Left hindlimb (tissue), 1 donor: ENCODE results near the gene MADD.

ENCODE experiments used
- DNase-seq: peaks from one replicate; pipeline ENCODE4 v3.0.0-alpha.2; 2018

The MADD gene

DNA sequence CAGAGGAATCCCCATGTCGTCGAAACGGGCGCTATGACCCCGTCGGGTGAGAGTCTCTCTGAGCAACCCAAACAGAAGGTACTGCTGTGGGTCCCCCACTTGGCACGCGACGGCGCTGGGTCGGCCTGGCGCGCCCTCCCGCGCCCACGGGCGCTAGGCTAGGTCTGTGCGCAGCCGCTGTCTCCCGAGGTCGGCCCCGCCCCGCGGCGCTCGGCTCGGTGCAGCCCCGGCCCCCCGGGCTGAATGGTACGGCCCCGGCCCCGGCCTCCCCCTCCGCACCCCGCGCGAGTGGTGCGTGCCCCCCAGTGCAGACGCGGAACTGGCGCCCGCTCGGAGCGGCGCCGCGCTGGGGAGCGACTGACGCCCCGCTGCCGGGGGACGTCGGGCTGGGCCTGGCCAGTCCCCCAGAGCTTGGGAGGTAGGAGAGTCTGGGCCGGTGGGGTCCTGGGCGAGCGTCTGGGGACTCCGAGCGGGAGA lies at the start of gene MADD:
TSS of gene MADD (plus strand) at position 305 of the 477 bp plus-strand sequence.
- peak; percentile 87 for DNase-seq

DNA sequence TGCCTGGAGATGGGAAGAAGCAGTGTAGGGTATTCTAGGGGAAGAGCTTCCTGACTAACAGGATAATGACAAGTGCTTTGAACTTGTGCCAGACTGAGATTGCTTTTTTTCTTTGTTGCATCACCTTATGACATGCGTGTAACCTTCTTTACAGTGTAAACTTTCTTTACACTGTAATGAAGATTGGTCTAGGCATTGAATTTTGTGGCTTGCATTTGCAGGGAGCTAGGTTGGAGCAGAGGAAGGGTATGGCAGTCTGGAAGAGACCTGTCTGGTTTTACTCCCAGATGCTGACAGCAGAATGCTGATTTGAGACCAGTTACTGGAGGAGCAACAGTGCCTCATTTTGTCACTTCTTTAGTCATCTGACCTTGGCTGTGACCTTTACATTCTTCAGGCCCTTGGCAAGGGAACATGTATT lies 49.5 kb upstream of the MADD start:
- no peak for DNase-seq

DNA sequence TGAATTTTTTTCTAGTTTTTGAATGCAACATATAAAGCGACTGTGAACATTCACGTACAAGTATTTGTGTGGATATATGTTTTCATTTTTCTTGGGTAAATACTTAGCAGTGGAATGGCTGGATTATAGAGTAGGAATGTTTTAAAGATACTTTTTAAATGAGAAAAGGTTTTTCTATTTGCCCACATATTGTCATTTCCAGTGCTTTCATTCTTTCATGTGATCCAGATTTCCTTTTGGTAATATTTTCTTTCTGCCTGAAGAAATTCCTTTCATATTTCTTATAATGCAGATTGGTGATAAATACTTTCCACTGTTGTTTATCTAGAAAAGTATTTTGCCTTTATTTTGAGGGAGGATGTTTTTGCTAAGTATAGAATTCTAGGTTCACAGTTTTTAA lies 47.2 kb upstream of the MADD start:
- no peak for DNase-seq

DNA sequence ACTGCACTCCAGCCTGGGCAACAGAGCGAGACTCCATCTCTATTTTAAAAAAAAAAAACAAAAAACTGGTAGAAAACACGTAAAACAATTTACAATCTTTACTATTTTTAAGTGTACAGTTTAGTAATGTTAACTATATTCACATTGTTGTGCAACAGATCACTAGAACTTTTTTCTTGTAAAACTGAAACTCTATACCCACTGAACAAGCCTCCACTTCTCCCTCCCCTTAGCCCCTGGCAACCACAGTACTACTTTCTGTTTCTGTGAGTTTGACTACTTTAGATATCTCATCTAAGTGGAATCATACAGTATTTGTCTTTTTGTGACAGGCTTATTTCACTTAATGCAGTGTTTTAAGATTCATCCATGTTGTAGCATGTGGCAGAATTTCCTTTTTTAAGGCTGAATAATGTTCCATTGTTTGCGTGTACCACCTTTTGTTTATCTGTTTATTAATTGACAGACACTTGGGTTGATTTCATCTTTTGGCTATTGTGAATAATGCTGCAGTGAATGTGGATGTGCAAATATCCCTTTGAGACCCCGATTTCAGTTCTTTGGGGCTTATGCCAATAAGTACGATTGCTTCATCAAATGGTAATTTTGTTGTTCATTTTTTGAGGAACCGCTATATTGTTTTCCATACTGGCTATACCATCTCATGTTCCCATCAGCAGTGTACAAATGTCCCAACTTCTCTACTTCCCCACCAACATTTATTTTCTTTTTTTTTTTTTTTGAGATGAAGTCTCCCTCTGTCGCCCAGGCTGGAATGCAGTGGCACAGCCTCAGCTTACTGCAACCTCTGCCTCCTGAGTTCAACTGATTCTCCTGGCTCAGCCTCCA lies 44.2 kb upstream of the MADD start:
- DNase-seq: no peak

DNA sequence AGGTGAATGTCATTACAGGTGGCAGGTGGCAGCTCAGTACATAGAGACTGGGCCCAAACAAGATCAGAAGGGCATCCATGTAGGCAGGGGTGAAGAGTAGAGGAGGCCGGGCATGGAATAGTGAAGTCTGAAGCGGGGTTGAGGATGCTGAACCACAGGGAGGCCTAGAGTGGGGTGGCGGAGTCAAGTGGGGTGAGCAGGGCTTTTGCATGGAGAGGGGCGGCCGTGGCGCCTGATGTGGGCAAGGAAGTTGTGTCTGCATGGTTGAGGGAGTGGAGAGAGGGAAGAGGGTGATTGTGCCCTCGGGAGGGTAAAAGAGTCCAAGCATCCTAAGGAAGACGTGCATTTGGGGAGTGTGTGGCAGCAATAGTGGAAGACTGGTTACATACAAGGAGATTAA lies 40.8 kb upstream of the MADD start:
- DNase-seq: no peak

DNA sequence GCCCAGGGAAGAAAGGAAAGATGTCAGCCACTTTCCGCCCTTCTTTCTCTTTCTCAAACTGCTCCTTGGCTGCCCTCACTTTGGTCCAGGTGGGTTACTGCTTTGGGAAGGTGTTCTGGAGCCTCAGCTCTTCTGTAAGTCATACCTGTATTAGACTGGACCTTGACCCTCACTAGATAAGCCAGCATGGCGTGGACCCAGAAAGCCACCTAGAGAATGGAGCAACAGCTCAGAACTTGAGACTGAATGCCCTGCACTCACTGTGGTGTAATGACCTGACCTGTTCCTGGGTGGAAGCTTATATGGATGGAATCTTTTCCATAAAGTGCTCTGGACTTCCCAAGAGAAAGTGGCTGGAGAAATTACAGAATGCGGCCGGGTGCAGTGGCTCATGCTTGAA lies 36.9 kb upstream of the MADD start:
- no peak for DNase-seq

DNA sequence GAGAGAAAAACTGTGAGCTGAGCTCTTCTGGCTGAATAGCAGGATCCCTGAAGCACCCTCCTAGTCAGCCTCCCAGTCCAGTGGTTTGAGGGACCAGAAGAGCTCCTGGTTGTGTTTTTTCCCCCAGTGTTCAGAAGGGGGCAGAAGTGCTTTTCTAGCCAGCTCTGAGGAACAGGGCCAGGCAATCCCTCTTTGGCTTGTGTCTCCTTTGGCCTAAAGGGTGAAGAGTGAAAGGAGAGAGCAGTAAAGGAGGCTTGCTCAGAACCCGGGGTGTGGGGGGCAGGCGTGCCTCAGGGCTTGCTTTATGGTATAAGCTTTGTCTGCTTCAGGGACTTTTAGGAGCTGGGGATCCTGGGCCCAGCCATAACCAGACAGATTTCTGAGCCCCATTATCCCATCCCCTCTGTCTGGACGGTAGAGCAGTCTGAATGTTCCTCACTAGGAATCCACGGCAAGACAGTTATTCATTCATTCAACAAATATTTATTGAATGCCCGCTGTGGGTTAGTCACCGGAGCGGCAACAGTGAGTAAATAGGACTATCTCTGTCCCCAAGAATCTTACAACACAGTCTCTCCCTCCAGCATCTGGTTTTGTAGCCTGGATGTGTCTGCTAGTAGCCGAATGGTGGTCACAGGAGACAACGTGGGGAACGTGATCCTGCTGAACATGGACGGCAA lies 35.8 kb upstream of the MADD start:
- DNase-seq: no peak

DNA sequence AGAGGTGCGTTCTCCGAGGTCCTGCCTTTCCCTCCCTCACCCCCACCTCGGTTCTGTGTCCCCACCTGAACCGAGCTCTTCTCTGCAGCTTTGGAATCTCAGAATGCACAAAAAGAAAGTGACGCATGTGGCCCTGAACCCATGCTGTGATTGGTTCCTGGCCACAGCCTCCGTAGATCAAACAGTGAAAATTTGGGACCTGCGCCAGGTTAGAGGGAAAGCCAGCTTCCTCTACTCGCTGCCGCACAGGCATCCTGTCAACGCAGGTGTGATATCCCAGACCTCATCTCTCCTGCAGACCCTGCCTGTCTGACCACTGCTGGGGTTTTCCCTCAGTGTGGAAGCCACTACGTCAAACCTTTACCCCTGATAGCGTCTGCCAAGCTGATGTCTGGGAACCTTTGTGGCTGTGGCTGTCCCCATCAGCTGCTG lies 35.2 kb upstream of the MADD start:
- no peak for DNase-seq

DNA sequence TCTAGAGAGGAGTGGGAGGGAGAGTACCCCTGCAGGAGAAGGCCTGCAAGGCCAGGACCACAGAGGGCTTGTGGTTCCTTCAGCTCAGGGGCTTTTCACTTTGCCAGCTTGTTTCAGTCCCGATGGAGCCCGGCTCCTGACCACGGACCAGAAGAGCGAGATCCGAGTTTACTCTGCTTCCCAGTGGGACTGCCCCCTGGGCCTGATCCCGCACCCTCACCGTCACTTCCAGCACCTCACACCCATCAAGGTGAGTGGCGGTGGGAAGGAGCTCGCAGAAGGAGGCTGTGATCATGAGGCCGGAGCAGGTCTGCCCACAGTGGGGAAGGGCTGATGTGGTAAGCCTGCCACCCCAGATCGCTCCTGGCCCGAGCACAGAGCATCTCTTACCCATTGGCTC lies 34.8 kb upstream of the MADD start:
- no peak for DNase-seq

DNA sequence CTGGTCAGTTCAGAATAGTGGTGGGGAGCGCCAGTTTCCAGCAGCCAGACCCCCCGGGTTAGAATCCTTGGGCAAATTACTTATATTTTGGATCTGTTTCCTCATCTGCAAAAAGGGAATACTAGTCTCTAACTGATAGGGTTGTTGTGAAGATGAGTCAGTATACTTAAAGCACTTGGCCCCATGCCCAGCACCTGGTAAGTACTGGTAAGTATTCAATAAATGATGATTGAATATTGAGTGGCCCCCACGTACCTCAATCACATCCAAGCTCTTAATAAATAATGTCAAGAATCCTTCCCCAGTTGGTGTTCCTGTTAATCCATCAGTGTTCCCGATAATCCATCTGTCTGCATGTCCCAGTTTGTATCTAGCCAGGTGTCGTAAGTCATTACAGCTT lies 33.5 kb upstream of the MADD start:
- DNase-seq: no peak

DNA sequence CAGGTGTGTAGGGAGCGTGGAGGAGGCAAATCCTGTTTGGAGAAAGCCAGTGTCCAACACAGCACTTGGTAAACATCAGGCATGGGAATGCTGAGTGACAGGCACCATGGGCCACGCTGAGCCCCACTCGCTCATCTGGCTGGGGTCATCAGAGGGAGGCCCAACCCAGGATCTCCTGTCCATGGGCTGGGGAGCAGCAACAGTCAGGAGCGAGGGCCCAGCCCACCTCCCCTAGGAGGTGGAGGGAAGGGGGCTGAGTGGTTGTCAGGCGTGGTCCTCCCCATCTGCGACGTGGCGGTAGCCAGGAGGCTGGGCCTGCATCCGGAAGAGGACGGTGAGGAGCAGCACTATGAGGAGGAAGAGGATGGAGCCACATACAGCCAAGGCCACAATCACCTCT lies 30.1 kb upstream of the MADD start:
- no peak for DNase-seq

DNA sequence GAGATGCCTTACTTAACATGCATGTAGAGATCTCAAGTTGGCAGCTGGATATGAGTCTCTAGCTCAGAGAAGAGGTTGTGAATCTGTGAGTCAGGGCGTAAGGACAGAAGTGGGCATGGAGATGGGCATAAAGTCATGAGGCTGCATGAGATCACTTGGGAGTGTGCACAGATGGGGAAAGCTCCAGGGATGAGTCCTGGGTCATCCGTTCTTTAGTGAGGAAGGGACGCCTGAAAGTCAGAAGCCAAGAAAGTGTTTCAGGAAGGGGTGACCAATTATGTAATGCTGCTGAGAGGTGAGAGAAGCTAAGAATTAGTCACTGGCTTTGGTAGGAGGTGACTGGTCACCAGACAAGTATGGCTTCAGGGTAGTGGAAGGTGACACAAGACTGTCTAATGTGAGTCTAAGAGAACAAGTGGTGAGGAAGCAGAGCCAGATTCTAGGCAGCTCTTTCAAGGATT lies 28.1 kb upstream of the MADD start:
- DNase-seq: no peak

DNA sequence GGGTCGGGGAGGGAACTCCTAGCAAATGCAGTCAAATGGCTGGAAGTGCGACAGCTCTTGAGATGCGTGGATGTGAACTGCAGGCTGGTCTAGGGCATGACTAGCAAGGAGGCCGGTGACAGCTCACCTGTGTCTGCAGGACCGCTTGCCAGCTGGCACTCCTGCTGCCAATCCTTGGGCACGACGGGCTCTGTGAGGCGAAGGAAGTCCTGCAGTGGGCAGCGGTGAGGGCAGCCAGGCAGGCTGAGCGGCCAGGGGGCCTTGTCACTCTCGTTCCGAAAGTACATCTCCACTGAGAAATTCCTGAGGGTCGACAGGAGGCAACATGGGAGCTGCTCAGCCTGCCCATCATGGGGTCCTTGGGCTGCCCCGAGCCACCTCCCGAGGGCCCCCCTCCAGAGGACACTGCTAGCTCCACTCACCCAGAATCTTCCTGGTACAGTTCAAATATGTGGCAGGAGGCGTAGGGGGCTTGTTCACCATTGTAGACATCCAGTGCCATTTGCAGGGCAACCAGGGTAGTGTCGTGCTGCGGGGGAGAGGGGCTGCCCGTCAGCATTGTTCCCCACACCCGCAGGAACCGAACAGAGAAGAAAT lies 27.2 kb upstream of the MADD start:
- no peak for DNase-seq

DNA sequence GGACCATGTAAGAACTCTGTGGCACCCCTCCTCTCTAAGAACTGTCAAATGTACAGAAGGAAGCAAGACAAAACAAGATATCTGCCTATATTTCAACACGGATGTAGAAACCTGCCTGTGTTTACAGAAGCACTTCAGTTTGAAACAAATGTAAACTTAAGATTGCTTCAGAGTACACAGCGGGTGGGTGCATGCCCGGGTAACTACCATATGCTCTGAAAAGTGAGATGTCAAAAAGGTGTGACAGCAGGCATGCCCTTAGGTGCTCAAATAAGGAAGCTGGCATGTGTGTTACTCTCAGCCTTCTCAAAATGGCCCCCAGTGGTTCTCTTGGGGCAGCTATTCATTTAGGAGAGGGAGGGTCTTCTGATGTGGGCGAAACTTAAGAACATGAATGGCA lies 26.5 kb upstream of the MADD start:
- no peak for DNase-seq

DNA sequence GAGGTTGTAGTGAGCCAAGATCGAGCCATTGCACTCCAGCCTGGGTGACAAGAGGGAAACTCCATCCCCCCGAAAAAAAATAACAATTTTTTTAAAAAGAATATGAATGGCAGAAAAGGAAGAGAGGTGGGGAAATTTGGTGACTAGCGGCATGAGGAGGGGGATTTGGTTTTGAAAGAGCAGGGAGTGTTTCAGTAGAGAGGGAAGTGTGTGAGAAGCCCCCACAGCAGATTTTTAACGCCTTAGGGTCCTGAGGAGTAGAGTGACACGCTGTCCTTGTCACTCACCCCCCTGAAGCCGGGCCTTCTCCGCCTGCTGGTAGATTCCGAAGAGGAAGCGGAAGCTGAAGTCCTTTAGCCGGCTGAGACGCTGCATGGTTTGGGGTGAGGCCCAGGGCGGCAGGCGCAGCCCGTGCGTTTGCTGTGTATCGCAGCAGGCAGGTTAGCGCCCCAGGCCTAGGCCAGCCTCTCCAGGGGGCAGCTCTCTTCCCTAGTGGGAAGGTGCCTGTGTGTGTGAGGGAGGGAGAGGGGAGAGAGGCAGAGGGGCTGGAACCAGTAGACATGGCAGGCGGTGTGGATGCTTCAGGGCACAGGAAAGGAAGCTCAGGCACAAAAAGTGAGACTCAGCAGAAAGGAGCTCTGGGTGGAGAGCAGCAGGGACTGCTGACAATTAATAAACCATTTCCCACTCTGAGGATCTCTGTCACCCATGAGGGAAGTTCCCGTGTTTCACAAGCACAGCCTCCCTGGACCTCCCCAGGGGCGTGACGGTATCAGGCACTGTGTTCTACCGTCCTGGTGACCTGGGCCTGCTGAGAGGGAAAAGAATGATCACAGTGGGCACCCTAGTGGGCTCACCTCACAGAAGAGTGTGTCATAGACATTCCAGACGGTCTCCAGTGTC lies 25.2 kb upstream of the MADD start:
- DNase-seq: no peak

DNA sequence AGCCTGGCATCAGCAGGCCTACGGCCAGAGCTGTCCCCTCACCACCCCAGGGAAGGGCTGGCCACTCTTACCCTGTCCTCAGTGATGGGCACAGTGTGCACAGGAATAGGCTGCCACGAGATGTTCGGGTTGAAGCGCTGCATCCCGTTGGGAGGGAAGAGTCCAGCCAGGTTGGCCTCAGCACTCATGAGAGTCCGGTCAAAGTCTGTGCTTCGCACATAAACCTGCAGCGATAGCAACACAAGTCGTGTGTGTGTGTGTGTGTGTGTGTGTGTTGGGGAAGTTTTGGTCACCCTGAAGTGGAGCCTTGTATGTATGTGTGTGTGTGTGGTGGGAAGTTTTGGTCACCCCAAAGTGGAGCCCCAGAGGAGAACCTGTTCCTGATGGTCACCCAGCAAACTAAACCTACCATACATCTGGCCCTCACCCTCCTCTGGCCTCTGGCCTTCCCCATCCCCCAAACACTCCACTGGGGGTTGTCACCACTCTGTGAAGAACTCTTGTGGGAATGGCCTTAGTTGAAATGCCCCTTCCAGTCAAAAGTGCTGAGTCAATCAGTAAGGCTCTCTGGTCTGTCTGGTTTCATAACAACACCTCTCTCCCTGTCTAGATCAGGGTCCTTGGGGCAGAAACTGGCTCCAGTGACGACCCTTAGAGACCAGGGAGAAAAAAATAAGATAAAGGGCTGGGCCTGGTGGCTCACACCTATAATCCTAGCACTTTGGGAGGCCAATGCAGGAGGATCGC lies 24.1 kb upstream of the MADD start:
- no peak for DNase-seq

DNA sequence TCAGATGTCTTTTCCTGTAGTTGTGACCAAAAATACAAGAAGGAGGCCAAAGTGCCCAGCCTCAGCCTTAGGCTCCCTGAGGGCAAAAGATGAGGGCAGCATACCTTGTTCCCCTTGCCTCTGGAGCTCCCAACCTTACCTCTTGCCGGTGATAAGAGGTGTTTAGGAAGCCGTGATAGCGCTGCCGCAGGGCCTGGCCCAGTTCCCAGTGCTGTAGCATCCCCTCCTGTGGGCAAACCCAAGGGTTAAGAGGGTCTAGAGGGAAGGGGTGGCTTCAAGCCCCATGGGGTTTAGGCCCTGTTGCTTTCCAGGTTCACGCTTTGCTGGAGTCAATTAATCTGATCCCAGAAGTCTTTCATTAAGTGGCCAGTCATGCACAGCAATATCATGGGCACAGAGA lies 22.4 kb upstream of the MADD start:
- no peak for DNase-seq

DNA sequence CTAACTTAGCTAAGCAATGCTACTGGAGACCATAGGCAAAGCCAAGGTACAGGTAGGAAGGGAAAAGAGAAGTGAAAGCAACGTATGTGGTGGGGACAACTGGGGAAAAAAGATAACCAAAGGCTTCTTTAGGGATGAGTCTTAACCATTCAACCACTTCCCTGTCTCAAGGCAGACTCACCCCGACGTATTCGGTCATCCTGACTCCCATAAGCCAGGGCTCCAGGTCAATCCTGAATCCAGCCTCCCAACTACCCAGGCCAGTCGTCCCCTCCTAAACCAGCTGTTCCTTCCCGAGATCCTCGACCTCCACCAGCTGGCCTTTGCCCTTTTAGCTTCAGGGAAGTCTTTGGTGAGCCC lies 21.6 kb upstream of the MADD start:
- no peak for DNase-seq

DNA sequence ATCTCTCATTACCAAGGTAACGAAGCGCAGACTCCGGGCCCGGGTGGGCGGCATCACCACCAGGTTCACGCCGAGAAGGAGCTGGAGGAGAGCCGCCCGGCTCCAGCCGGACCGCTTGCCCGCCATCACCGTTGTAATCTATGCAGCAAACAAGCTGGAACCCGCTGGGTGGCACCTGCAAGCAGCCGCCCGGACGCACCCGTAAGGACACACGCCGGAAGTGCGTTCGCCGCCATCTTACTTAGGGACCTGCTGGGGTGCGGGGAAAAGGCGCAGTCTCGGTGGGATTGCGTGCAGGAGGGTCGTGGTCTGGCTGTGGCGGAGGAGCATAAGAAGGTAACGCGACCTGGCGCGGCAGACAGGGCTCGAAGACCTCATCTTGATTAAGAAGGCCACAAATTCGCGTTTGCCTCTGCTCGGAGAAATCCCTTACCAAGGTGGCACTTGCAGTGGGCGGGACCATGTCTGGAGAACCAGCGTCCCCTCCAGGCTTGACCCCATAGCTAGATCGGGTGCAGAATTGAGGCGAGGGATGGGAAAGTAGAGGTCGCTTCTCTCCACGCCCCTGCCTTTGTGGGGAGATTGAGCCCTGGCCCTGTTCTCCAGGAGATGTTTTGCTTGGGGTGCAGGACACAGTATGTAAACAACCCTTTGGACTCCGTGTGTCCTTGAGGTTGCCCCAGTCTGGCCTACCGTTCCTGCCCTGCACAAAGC lies 21.1 kb upstream of the MADD start, which contains the start of gene ACP2:
TSS of gene ACP2 (minus strand) at position 151 of the 714 bp plus-strand sequence. CDS start at position 126, 25 bp downstream.
- peak; percentile 91 for DNase-seq

DNA sequence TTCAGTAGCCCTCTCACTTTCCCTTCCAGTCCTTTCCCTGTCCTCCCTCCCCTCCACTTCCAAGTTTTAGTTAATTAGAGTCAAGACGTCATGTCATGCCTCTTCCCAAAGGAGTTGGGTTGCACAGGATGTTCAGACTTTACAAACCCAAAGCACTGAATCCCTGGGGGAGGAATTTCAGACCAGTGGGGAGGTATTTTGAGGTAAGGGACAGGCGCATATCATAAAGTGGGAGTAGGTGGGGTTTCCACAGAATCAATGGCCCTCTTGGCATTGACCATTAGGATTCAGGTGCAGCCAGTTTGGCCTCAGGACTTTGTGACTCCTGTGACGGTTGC lies 20.6 kb upstream of the MADD start:
- DNase-seq: no peak

DNA sequence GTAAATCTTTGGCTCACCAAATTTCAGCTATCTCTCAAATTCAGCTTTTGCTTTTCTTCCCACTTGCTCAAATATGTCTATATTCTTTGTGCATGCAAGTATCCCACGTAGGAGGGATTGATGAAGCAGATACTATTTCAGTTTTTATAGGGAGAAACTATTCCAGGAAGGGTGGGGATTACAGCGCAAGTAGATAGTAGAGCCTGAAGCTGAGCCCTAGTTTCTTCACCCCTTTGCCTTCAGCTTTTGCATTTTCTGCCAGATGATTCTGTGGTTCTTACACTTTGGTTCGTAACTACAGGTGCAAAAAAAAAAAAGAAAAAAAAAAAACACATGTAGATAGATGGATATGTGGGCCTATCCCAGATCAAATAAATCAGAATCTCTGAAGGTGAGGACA lies 18.2 kb upstream of the MADD start:
- no peak for DNase-seq
